ENCODE data around the gene EARS2.

DNA sequence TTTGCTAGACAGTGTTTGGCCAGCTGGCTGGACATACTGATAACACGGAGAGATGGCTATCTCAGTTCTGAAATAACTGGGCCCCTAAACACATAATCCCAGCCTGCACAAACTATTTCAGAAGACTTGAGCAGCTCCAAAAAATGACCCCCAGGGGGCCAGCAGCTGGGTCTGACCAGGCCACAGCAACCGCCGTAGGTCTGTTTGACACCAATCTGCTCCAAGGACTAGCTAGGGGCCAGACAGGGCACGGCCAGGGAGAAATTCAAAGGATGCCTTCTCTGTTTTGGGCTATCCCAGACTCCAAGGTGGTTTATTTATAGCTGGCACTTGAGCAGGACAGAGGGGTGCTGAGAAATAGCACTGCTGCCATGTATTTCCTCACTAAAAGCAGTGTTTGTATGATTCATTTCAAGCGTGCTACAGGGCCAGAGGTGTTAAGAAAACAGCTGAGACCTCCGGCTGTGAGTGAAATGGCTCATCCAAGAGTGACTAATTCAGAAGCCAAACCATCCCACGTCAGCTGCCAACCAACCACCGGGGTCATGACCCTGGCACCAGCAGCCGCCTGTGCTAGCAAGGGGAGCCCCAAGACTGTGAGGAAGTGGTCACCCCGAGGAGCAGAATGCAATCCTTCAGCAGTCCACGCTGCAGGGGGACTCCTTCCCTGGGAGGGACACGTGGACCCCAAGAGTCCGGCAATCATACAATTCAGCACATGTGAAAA is 52.5 kb downstream of the EARS2 start:
- TF ChIP-seq, protein P1, sequence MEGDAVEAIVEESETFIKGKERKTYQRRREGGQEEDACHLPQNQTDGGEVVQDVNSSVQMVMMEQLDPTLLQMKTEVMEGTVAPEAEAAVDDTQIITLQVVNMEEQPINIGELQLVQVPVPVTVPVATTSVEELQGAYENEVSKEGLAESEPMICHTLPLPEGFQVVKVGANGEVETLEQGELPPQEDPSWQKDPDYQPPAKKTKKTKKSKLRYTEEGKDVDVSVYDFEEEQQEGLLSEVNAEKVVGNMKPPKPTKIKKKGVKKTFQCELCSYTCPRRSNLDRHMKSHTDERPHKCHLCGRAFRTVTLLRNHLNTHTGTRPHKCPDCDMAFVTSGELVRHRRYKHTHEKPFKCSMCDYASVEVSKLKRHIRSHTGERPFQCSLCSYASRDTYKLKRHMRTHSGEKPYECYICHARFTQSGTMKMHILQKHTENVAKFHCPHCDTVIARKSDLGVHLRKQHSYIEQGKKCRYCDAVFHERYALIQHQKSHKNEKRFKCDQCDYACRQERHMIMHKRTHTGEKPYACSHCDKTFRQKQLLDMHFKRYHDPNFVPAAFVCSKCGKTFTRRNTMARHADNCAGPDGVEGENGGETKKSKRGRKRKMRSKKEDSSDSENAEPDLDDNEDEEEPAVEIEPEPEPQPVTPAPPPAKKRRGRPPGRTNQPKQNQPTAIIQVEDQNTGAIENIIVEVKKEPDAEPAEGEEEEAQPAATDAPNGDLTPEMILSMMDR (IDR thresholded peaks at IDR 0.05) = peak; percentile 18; the same call in 1 of the 2 replicates
- TF ChIP-seq SMC3 (IDR thresholded peaks at IDR 0.05; ENCODE audit: low read depth, low read length) (no peak), EP300 (IDR thresholded peaks at IDR 0.05; ENCODE audit: borderline replicate concordance in 1 of 2, low read depth in 1 of 2, low read length in 1 of 2) (no peak), MAX (IDR thresholded peaks at IDR 0.05; ENCODE audit: low read depth) (peak; percentile 53; the same call in 1 of the 2 replicates), RAD21 (IDR thresholded peaks at IDR 0.05; ENCODE audit: low read length) (no peak), TAF1 (IDR thresholded peaks at IDR 0.05; ENCODE audit: borderline replicate concordance, low read depth, low read length) (no peak), FOXM1 (IDR thresholded peaks at IDR 0.05; ENCODE audit: low read depth) (no peak), SIN3A (IDR thresholded peaks at IDR 0.05; ENCODE audit: borderline replicate concordance, low read depth, low read length) (no peak)
- TF ChIP-seq, protein P2, sequence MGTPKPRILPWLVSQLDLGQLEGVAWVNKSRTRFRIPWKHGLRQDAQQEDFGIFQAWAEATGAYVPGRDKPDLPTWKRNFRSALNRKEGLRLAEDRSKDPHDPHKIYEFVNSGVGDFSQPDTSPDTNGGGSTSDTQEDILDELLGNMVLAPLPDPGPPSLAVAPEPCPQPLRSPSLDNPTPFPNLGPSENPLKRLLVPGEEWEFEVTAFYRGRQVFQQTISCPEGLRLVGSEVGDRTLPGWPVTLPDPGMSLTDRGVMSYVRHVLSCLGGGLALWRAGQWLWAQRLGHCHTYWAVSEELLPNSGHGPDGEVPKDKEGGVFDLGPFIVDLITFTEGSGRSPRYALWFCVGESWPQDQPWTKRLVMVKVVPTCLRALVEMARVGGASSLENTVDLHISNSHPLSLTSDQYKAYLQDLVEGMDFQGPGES (IDR thresholded peaks at IDR 0.05; ENCODE audit: low read depth, low read length) = no peak
- TF ChIP-seq, protein P3, sequence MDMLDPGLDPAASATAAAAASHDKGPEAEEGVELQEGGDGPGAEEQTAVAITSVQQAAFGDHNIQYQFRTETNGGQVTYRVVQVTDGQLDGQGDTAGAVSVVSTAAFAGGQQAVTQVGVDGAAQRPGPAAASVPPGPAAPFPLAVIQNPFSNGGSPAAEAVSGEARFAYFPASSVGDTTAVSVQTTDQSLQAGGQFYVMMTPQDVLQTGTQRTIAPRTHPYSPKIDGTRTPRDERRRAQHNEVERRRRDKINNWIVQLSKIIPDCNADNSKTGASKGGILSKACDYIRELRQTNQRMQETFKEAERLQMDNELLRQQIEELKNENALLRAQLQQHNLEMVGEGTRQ (IDR thresholded peaks at IDR 0.05; ENCODE audit: borderline replicate concordance, low read depth, low read length) = no peak
- TF ChIP-seq, protein P4, sequence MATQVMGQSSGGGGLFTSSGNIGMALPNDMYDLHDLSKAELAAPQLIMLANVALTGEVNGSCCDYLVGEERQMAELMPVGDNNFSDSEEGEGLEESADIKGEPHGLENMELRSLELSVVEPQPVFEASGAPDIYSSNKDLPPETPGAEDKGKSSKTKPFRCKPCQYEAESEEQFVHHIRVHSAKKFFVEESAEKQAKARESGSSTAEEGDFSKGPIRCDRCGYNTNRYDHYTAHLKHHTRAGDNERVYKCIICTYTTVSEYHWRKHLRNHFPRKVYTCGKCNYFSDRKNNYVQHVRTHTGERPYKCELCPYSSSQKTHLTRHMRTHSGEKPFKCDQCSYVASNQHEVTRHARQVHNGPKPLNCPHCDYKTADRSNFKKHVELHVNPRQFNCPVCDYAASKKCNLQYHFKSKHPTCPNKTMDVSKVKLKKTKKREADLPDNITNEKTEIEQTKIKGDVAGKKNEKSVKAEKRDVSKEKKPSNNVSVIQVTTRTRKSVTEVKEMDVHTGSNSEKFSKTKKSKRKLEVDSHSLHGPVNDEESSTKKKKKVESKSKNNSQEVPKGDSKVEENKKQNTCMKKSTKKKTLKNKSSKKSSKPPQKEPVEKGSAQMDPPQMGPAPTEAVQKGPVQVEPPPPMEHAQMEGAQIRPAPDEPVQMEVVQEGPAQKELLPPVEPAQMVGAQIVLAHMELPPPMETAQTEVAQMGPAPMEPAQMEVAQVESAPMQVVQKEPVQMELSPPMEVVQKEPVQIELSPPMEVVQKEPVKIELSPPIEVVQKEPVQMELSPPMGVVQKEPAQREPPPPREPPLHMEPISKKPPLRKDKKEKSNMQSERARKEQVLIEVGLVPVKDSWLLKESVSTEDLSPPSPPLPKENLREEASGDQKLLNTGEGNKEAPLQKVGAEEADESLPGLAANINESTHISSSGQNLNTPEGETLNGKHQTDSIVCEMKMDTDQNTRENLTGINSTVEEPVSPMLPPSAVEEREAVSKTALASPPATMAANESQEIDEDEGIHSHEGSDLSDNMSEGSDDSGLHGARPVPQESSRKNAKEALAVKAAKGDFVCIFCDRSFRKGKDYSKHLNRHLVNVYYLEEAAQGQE (IDR thresholded peaks at IDR 0.05; ENCODE audit: low read depth, low read length) = no peak

Measured in SK-N-SH (cell line).